Natural killer cell (primary cell): ENCODE results near the gene SMARCA2. TPM values are rescaled to one million over a fixed set of nuclear protein-coding genes. Genes with fewer than 3 reads are reported as not detected.

Experiments used
- ATAC-seq, 3 donors: fragments of 150-1000 bp in 2 of 3; fragments of 200-7000 bp in 1 of 3; cut with Tn5 transposase; 1 replicate in 1 of 3; 2 replicates in 2 of 3; pipeline ENCODE4 v1.10.0; 2021; ENCODE audit warnings: mild to moderate bottlenecking in 2 of 3, moderate library complexity in 2 of 3
- DNase-seq, 2 donors: peaks; one replicate each; pipeline versions ENCODE4 v3.0.0 to v3.0.0-alpha.2; 2013 to 2021; ENCODE audit warnings: mixed read lengths in 1 of 2
- H3K27ac ChIP-seq: one replicate; pipeline ENCODE4 v1.5.1; 2013; ENCODE audit warnings: mild to moderate bottlenecking, low read length
- H3K27me3 ChIP-seq: one replicate; pipeline ENCODE4 v1.6.1; 2013; ENCODE audit warnings: low read length; ENCODE audit not compliant: control insufficient read depth, insufficient read depth
- H3K36me3 ChIP-seq: one replicate; pipeline ENCODE4 v1.6.1; 2013; ENCODE audit warnings: low read length; ENCODE audit not compliant: control insufficient read depth, insufficient read depth
- H3K4me1 ChIP-seq: one replicate; pipeline ENCODE4 v1.6.1; 2013; ENCODE audit warnings: low read length; ENCODE audit not compliant: control insufficient read depth, insufficient read depth
- H3K4me3 ChIP-seq: one replicate; pipeline ENCODE4 v1.5.1; 2013; ENCODE audit warnings: low read length
- H3K9me3 ChIP-seq: one replicate; pipeline ENCODE4 v1.6.1; 2013; ENCODE audit warnings: low read length; ENCODE audit not compliant: control insufficient read depth, insufficient read depth
- H3K27ac Mint-ChIP-seq, 2 donors: one replicate each; pipeline ENCODE4 v1.8.0; 2022; ENCODE audit warnings: mild to moderate bottlenecking in 2 of 2, mixed read lengths in 2 of 2, moderate library complexity in 1 of 2
- H3K27me3 Mint-ChIP-seq, 2 donors: one replicate each; pipeline ENCODE4 v1.8.0; 2022; ENCODE audit warnings: low read depth in 2 of 2, mixed read lengths in 2 of 2
- H3K36me3 Mint-ChIP-seq: one replicate; pipeline ENCODE4 v1.8.0; 2022; ENCODE audit warnings: mixed read lengths
- H3K4me1 Mint-ChIP-seq, 2 donors: one replicate each; pipeline ENCODE4 v1.8.0; 2022; ENCODE audit warnings: mixed read lengths in 2 of 2
- H3K4me3 Mint-ChIP-seq: one replicate; pipeline ENCODE4 v1.8.0; 2022; ENCODE audit warnings: mild to moderate bottlenecking, moderate library complexity, mixed read lengths
- H3K9me3 Mint-ChIP-seq, 2 donors: one replicate each; pipeline ENCODE4 v1.8.0; 2022; ENCODE audit warnings: mixed read lengths in 2 of 2
- CTCF ChIP-seq: fragments of 200-600 bp; IDR thresholded peaks from one replicate; pipeline ENCODE4 v1.8.0; 2022; ENCODE audit warnings: antibody characterized with exemption
- WGBS: methylation state at CpG from one replicate; pipeline ENCODE4 v1.1.7; 2013; ENCODE audit warnings: missing lambda C conversion rate; ENCODE audit not compliant: insufficient coverage; 5-methylcytosine and 5-hydroxymethylcytosine counted together
- intact Hi-C: fragments of 100-400 bp; cut with micrococcal nuclease; formaldehyde crosslinking; loops from one replicate; pipeline ENCODE4 v1.14.2; 2022
- total RNA-seq, 4 donors: library from RNA; stranded (reverse); fragments of 120-200 nt in 1 of 4; gene quantifications; one replicate each; pipeline versions ENCODE4 v1.2.3 to v1.2.4, GENCODE V29; 2013 to 2022

SMARCA2 gene
- total RNA-seq, 3 donors from 2014 or later (not counting 1 experiment from before 2014, with no cell fraction given) = 303 to 324 (median 308) TPM

GRCh38 chr9:2050236-2050635 lies 35.1 kb downstream of the SMARCA2 start:
- H3K27me3 ChIP-seq = no peaks in the 10 kb centered on the region
- WGBS = 97% methylated on average over 2 of the region's 3 CpGs
- no peak overlapping the region for H3K27ac ChIP-seq
- TF ChIP-seq CTCF = no peak
- Mint-ChIP-seq H3K4me1 (peaks cover 32 to 41% of the 10 kb centered on the region in 2 donors), H3K36me3 (peaks cover 16% of the 10 kb centered on the region), H3K27me3 (no peaks in the 10 kb centered on the region), H3K27ac (peak overlapping the region; percentile 92 to 93), H3K9me3 (no peaks in the 10 kb centered on the region), H3K4me3 (no peak overlapping the region)
- no peaks in the 10 kb centered on the region for H3K9me3 ChIP-seq
- intact Hi-C loops = no loop called here
- H3K4me1 ChIP-seq = peaks cover 8% of the 10 kb centered on the region
- no peak for DNase-seq
- peaks cover 33% of the 10 kb centered on the region for H3K36me3 ChIP-seq
- ATAC-seq = no peak
- H3K4me3 ChIP-seq = no peak overlapping the region

GRCh38 chr9:2053883-2054845 lies 39.0 kb downstream of the SMARCA2 start:
- 42% methylated on average over 8 of the region's 10 CpGs for WGBS
- intact Hi-C loops = loop anchor here (1.0 kb wide), 1 partner anchor 39 kb away; the partner anchor contains the start of gene SMARCA2
- no peaks in the 10 kb centered on the region for H3K9me3 Mint-ChIP-seq
- DNase-seq (peak; percentile 50 to 88), ATAC-seq (peak; percentile 96 to 98 (median 97))
- Histone ChIP-seq H3K36me3 (peaks cover 46% of the 10 kb centered on the region), H3K9me3 (no peaks in the 10 kb centered on the region), H3K27me3 (no peaks in the 10 kb centered on the region), H3K27ac (peak overlapping the region; percentile 77), H3K4me3 (no peak overlapping the region), H3K4me1 (peaks cover 8% of the 10 kb centered on the region)
- peaks cover 9% of the 10 kb centered on the region for H3K36me3 Mint-ChIP-seq
- H3K4me3 Mint-ChIP-seq = peak overlapping the region; percentile 68
- peaks cover 35 to 50% of the 10 kb centered on the region in 2 donors for H3K4me1 Mint-ChIP-seq
- H3K27ac Mint-ChIP-seq = peak overlapping the region; percentile 92 to 93
- no peak for TF ChIP-seq CTCF
- H3K27me3 Mint-ChIP-seq = no peaks in the 10 kb centered on the region

GRCh38 chr9:2055203-2055658 lies 40.1 kb downstream of the SMARCA2 start:
- Histone ChIP-seq H3K36me3 (peaks cover 46% of the 10 kb centered on the region), H3K4me3 (no peak overlapping the region), H3K27me3 (no peaks in the 10 kb centered on the region), H3K4me1 (peaks cover 8% of the 10 kb centered on the region), H3K27ac (peak overlapping the region; percentile 77), H3K9me3 (no peaks in the 10 kb centered on the region)
- Mint-ChIP-seq H3K27ac (peak overlapping the region; percentile 92 to 93), H3K36me3 (peaks cover 6% of the 10 kb centered on the region), H3K4me3 (no peak overlapping the region), H3K27me3 (no peaks in the 10 kb centered on the region), H3K9me3 (no peaks in the 10 kb centered on the region), H3K4me1 (peaks cover 32 to 47% of the 10 kb centered on the region in 2 donors)
- no peak for TF ChIP-seq CTCF
- DNase-seq (no peak), ATAC-seq (no peak)
- 77% methylated on average over 5 of the region's 6 CpGs for WGBS
- intact Hi-C loops = no loop called here
